ENCODE data around the gene GTPBP2.

- TF ChIP-seq CTCF (IDR thresholded peaks at IDR 0.05; ENCODE audit: low read depth, low read length, poor library complexity, severe bottlenecking) (no peak), EZH2phosphoT487 (IDR thresholded peaks at IDR 0.05; ENCODE audit: borderline replicate concordance, low read length) (no peak)
These were observed 44.5 kb upstream of the GTPBP2 start for GRCh38 chr6:43673444-43674084.

All from DOHH2 (cell line).